ENCODE measurements around the gene FLVCR2. TPM values are rescaled to one million over a fixed set of nuclear protein-coding genes. Genes with fewer than 3 reads are reported as not detected.

FLVCR2 gene
- polyA plus RNA-seq, 3 donors = 13.2 to 36.6 (median 16.3) TPM

- Mint-ChIP-seq H3K27ac (no peak overlapping the region), H3K4me3 (no peak overlapping the region), H3K4me1 (peaks cover 14% of the 10 kb centered on the region), H3K9me3 (peaks cover 3 to 10% (median 7%) of the 10 kb centered on the region in 7 donors), H3K36me3 (no peaks in the 10 kb centered on the region), H3K27me3 (ENCODE audit: low read depth in 3 of 3) (peaks cover 0 to 2% (median 2%) of the 10 kb centered on the region in 3 donors)
- Histone ChIP-seq H4K20me1 (ENCODE audit: insufficient read depth, low read length) (no peaks in the 10 kb centered on the region), H3K27me3 (ENCODE audit: control insufficient read depth in 2 of 2, insufficient read depth in 2 of 2, low read length in 2 of 2) (no peaks in the 10 kb centered on the region), H3K4me2 (replicated peaks; ENCODE audit: extremely low read depth, low read length, poor library complexity, severe bottlenecking) (no peak overlapping the region), H3K4me3 (replicated peaks in 1 of 3; ENCODE audit: low read depth in 2 of 3, low read length in 3 of 3) (no peak overlapping the region), H3K79me2 (ENCODE audit: insufficient read depth, low read length) (no peaks in the 10 kb centered on the region), H3K9me3 (replicated peaks in 1 of 2; ENCODE audit: control insufficient read depth in 1 of 2, insufficient read depth in 1 of 2, low read length in 2 of 2) (peaks cover 0 to 11% of the 10 kb centered on the region in 2 donors), H3K36me3 (replicated peaks in 1 of 2; ENCODE audit: control insufficient read depth in 1 of 2, insufficient read depth in 2 of 2, low read length in 2 of 2) (no peaks in the 10 kb centered on the region), H2AFZ (ENCODE audit: insufficient read depth, low read depth, low read length, poor library complexity, severe bottlenecking) (no peak overlapping the region), H3K9ac (ENCODE audit: insufficient read depth, low read length, poor library complexity, severe bottlenecking) (no peak overlapping the region), H3K27ac (ENCODE audit: low read depth in 1 of 2, low read length in 2 of 2) (no peak overlapping the region), H3K4me1 (ENCODE audit: control insufficient read depth in 1 of 2, insufficient read depth in 2 of 2, low read length in 2 of 2) (peaks cover 1 to 4% of the 10 kb centered on the region in 2 donors)
- no peak for DNase-seq
- intact Hi-C loops (cut with micrococcal nuclease) = no loop called here
- TF ChIP-seq, protein P1, sequence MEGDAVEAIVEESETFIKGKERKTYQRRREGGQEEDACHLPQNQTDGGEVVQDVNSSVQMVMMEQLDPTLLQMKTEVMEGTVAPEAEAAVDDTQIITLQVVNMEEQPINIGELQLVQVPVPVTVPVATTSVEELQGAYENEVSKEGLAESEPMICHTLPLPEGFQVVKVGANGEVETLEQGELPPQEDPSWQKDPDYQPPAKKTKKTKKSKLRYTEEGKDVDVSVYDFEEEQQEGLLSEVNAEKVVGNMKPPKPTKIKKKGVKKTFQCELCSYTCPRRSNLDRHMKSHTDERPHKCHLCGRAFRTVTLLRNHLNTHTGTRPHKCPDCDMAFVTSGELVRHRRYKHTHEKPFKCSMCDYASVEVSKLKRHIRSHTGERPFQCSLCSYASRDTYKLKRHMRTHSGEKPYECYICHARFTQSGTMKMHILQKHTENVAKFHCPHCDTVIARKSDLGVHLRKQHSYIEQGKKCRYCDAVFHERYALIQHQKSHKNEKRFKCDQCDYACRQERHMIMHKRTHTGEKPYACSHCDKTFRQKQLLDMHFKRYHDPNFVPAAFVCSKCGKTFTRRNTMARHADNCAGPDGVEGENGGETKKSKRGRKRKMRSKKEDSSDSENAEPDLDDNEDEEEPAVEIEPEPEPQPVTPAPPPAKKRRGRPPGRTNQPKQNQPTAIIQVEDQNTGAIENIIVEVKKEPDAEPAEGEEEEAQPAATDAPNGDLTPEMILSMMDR (IDR thresholded peaks at IDR 0.05) = no peak
- no CpG with 5 or more reads among the region's 2 CpGs for WGBS (ENCODE audit: insufficient coverage)
These were observed 23.9 kb upstream of the FLVCR2 start for GRCh38 chr14:75554482-75554881.

DNA sequence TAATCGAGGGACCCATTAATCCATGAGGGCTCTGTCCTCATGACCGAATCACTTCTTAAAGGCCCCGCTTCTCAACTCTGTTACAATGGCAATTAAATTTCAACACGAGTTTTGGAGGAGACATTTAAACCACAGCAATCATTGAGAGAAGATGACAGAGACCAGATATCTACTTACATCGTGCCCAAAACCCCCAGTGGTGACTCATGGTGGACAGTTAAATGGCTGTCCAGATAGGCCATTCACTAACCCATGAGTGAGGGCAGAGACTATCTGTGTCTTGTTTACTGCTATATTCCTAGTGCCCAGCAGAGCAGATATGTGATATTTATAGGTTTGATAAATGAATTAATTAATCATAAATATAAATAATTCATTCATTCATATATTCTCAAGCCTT lies 20.0 kb upstream of the FLVCR2 start:
- Histone ChIP-seq H2AFZ (ENCODE audit: insufficient read depth, low read depth, low read length, poor library complexity, severe bottlenecking) (no peak overlapping the region), H3K27me3 (ENCODE audit: control insufficient read depth in 2 of 2, insufficient read depth in 2 of 2, low read length in 2 of 2) (no peaks in the 10 kb centered on the region), H3K79me2 (ENCODE audit: insufficient read depth, low read length) (no peaks in the 10 kb centered on the region), H3K36me3 (replicated peaks in 1 of 2; ENCODE audit: control insufficient read depth in 1 of 2, insufficient read depth in 2 of 2, low read length in 2 of 2) (no peaks in the 10 kb centered on the region), H3K4me3 (replicated peaks in 1 of 3; ENCODE audit: low read depth in 2 of 3, low read length in 3 of 3) (no peak overlapping the region), H3K9ac (ENCODE audit: insufficient read depth, low read length, poor library complexity, severe bottlenecking) (no peak overlapping the region), H3K4me1 (ENCODE audit: control insufficient read depth in 1 of 2, insufficient read depth in 2 of 2, low read length in 2 of 2) (peaks cover 16 to 17% of the 10 kb centered on the region in 2 donors), H3K9me3 (replicated peaks in 1 of 2; ENCODE audit: control insufficient read depth in 1 of 2, insufficient read depth in 1 of 2, low read length in 2 of 2) (peaks cover 0 to 11% of the 10 kb centered on the region in 2 donors), H3K27ac (ENCODE audit: low read depth in 1 of 2, low read length in 2 of 2) (no peak overlapping the region), H3K4me2 (replicated peaks; ENCODE audit: extremely low read depth, low read length, poor library complexity, severe bottlenecking) (no peak overlapping the region), H4K20me1 (ENCODE audit: insufficient read depth, low read length) (no peaks in the 10 kb centered on the region)
- Mint-ChIP-seq H3K27me3 (ENCODE audit: low read depth in 3 of 3) (peaks cover 0 to 5% (median 4%) of the 10 kb centered on the region in 3 donors), H3K4me1 (peaks cover 19% of the 10 kb centered on the region), H3K36me3 (no peaks in the 10 kb centered on the region), H3K4me3 (no peak overlapping the region), H3K27ac (no peak overlapping the region), H3K9me3 (peaks cover 3 to 10% (median 8%) of the 10 kb centered on the region in 7 donors)
- TF ChIP-seq, protein P1 (IDR thresholded peaks at IDR 0.05) = no peak
- intact Hi-C loops (cut with micrococcal nuclease) = loop anchor here in 1 of 2 donors (5.0 kb wide), 1 partner anchor 36 kb away; the partner anchor contains the start of gene BATF
- 100% methylated on average over 2 of the region's 5 CpGs for WGBS (ENCODE audit: insufficient coverage)
- DNase-seq = peak in 1 of 3 donors; percentile 66

Measured in CD14-positive monocyte (primary cell).